HepG2 (cell line): ENCODE measurements around the gene KRTDAP. TPM values are rescaled to one million over a fixed set of nuclear protein-coding genes. Genes with fewer than 3 reads are reported as not detected.
A peak's percentile ranks its signal among the peaks of the same experiment; 100 is the strongest.

ENCODE experiments used
- ASH2L ChIP-seq: fragments of 300-600, 200-600 bp; sonication (generic); IDR thresholded peaks from 2 replicates; pipeline ENCODE4 v1.7.0; 2017; ENCODE audit warnings: low read depth, mild to moderate bottlenecking, moderate library complexity, mixed read lengths, low read length; ENCODE audit not compliant: insufficient read length
- EED ChIP-seq: sonication (generic); formaldehyde crosslinking; IDR thresholded peaks from 2 replicates; pipeline ENCODE4 v1.5.0; 2020; ENCODE audit warnings: mild to moderate bottlenecking, missing genetic modification reagents
- HMGXB4 ChIP-seq, 2 experiments: sonication (generic) in 1 of 2; formaldehyde crosslinking in 1 of 2; IDR thresholded peaks; 2 replicates each; pipeline versions ENCODE4 v1.4.0 to v1.6.1; 2018 to 2020; ENCODE audit warnings: missing genetic modification reagents in 2 of 2, borderline replicate concordance in 1 of 2, low read depth in 1 of 2, mild to moderate bottlenecking in 1 of 2, missing biosample characterization in 1 of 2
- POLR2AphosphoS5 ChIP-seq: IDR thresholded peaks from 2 replicates; pipeline ENCODE4 v1.6.1; 2012; ENCODE audit warnings: low read depth, low read length
- USF2 ChIP-seq, 2 experiments: sonication (generic) in 1 of 2; formaldehyde crosslinking in 1 of 2; IDR thresholded peaks; 2 replicates each; pipeline versions ENCODE4 v1.5.1 to v1.6.1; 2011 to 2020; ENCODE audit warnings: borderline replicate concordance in 1 of 2, low read depth in 1 of 2, low read length in 1 of 2, mild to moderate bottlenecking in 1 of 2, missing genetic modification reagents in 1 of 2, moderate library complexity in 1 of 2
- ZBTB8A ChIP-seq: sonication (generic); formaldehyde crosslinking; IDR thresholded peaks from 2 replicates; pipeline ENCODE4 v1.4.0; 2020; ENCODE audit warnings: mild to moderate bottlenecking, low read depth, missing genetic modification reagents, borderline replicate concordance
- ZFY ChIP-seq: sonication (generic); formaldehyde crosslinking; IDR thresholded peaks from 2 replicates; pipeline ENCODE4 v1.4.0; 2020; ENCODE audit warnings: missing genetic modification reagents
- ZNF350 ChIP-seq: sonication (generic); formaldehyde crosslinking; IDR thresholded peaks from 2 replicates; pipeline ENCODE4 v1.4.0; 2020; ENCODE audit warnings: mild to moderate bottlenecking, low read depth, missing genetic modification reagents, borderline replicate concordance
- ZNF574 ChIP-seq: sonication (generic); formaldehyde crosslinking; IDR thresholded peaks from 2 replicates; pipeline ENCODE4 v1.4.0; 2020; ENCODE audit warnings: missing genetic modification reagents
- ZNF704 ChIP-seq: sonication (generic); formaldehyde crosslinking; IDR thresholded peaks from 2 replicates; pipeline ENCODE4 v1.8.1; 2023; ENCODE audit warnings: mild to moderate bottlenecking, inconsistent platforms, moderate library complexity, missing genetic modification reagents, borderline replicate concordance
- polyA plus RNA-seq, 8 experiments: library from polyadenylated mRNA; depleted of rRNA in 3 of 8; stranded (reverse) in 7 of 8; unstranded in 1 of 8; fragments of >200 nt; fragmentation: Illumina TruSeq in 4 of 8; extraction: Trizol in 4 of 8; gene quantifications; 2 replicates each; pipeline versions ENCODE4 v1.2.1 to v1.2.3, GENCODE V29; 2011 to 2016; ENCODE audit warnings: low read depth in 4 of 8, missing spikeins in 1 of 8, mixed read lengths in 1 of 8; ENCODE audit not compliant: insufficient read depth in 1 of 8
- total RNA-seq, 5 experiments: library from RNA; depleted of rRNA; stranded (reverse); fragments of >200 nt; fragmentation: Illumina TruSeq; extraction: Trizol; gene quantifications; 2 replicates each; pipeline ENCODE4 v1.2.3, GENCODE V29; 2016; ENCODE audit warnings: low read depth in 1 of 5
- TF ChIP-seq, protein P1 (sequence below), 2 experiments: fragments of 450-650 bp in 1 of 2; sonication (generic) in 1 of 2; formaldehyde crosslinking; IDR thresholded peaks; 2 replicates each; pipeline versions ENCODE4 v1.5.0 to v1.8.0; 2020 to 2022; ENCODE audit warnings: mild to moderate bottlenecking in 1 of 2, missing genetic modification reagents in 1 of 2
- TF ChIP-seq, protein P2 (sequence below): conservative IDR thresholded peaks from 2 replicates; pipeline ENCODE4 v1.6.1; 2018; ENCODE audit warnings: missing genetic modification reagents
- TF ChIP-seq, protein P3 (sequence below): IDR thresholded peaks from 2 replicates; pipeline ENCODE4 v1.6.1; 2016; ENCODE audit warnings: mild to moderate bottlenecking

The KRTDAP gene
- total and polyA plus RNA-seq, 2 of the 13 experiments (the other 11 are each of a cell fraction or from before 2014, with no cell fraction given), result 0.86 to 1.5 TPM

GRCh38 chr19:35509861-35510625, 19.8 kb upstream of the KRTDAP start (continued):
- TF ChIP-seq USF2 (IDR thresholded peaks at IDR 0.05; ENCODE audit: low read depth, low read length) (no peak), USF2 (CRISPR knock-in tag; IDR thresholded peaks at IDR 0.05; ENCODE audit: borderline replicate concordance) (no peak), ZNF350 (CRISPR knock-in tag) (peak; percentile 65; the same call in 1 of the 2 replicates), ZFY (CRISPR knock-in tag) (peak; percentile 62), ZBTB8A (CRISPR knock-in tag) (peak; percentile 29; the same call in 1 of the 2 replicates), ZNF704 (CRISPR knock-in tag) (no peak), EED (CRISPR knock-in tag) (no peak), ASH2L (peak; percentile 67), HMGXB4 (CRISPR knock-in tag; IDR thresholded peaks at IDR 0.05; ENCODE audit: borderline replicate concordance in 1 of 2, low read depth in 1 of 2) (peak; percentile 92 to 94), ZNF574 (CRISPR knock-in tag) (peak; percentile 91), POLR2AphosphoS5 (peak; percentile 75)
- TF ChIP-seq, protein P1, sequence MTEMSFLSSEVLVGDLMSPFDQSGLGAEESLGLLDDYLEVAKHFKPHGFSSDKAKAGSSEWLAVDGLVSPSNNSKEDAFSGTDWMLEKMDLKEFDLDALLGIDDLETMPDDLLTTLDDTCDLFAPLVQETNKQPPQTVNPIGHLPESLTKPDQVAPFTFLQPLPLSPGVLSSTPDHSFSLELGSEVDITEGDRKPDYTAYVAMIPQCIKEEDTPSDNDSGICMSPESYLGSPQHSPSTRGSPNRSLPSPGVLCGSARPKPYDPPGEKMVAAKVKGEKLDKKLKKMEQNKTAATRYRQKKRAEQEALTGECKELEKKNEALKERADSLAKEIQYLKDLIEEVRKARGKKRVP (CRISPR knock-in tag; IDR thresholded peaks at IDR 0.05), result peak in 1 of 2 experiments; percentile 32; a peak in 1 of 4 replicates
- TF ChIP-seq, protein P2, sequence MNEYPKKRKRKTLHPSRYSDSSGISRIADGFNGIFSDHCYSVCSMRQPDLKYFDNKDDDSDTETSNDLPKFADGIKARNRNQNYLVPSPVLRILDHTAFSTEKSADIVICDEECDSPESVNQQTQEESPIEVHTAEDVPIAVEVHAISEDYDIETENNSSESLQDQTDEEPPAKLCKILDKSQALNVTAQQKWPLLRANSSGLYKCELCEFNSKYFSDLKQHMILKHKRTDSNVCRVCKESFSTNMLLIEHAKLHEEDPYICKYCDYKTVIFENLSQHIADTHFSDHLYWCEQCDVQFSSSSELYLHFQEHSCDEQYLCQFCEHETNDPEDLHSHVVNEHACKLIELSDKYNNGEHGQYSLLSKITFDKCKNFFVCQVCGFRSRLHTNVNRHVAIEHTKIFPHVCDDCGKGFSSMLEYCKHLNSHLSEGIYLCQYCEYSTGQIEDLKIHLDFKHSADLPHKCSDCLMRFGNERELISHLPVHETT, result peak; percentile 53; the same call in 1 of the 2 replicates
- TF ChIP-seq, protein P3, sequence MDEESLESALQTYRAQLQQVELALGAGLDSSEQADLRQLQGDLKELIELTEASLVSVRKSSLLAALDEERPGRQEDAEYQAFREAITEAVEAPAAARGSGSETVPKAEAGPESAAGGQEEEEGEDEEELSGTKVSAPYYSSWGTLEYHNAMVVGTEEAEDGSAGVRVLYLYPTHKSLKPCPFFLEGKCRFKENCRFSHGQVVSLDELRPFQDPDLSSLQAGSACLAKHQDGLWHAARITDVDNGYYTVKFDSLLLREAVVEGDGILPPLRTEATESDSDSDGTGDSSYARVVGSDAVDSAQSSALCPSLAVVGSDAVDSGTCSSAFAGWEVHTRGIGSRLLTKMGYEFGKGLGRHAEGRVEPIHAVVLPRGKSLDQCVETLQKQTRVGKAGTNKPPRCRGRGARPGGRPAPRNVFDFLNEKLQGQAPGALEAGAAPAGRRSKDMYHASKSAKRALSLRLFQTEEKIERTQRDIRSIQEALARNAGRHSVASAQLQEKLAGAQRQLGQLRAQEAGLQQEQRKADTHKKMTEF (CRISPR knock-in tag), result peak; percentile 60
